ENCODE results near the gene PLPPR1.

Gene PLPPR1

DNA sequence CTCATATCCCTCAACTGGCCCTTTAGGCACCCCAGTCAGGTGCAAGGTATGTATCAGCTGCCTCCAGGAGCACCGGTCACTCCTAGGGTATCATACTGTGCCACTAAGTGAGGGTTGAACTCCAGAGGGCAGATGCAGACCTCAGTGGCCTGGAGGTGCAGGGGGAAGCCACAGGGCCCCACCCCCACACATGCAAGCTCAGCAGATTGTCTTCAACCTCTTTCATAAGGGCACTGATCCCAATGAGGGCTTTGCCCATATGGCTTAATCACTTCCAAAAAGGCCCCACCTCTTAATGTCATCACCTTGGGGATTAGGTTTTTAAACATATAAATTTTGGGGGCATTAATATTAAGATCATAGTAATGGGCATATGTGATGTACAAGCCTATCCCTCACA, 328.1 kb downstream of the PLPPR1 start:
- no peak overlapping the region for H3K27ac ChIP-seq

DNA sequence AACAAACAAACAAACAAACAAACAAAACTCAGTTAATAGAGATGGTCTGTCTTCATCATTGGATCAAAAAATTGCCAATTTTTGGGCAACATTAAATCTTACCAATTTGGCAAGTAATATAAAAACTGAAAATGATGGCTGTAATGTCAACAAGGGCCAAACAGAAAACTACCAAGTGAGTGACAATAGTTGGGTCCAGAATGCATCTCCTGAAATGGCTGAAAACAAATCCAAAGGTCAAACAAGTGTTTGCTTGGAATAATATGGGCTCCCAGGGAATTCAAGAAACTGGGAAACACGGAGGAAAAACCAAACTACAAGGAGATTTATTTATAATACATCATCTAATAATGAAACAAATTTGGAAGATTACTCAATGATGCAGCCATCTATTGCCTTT, 331.2 kb downstream of the PLPPR1 start:
- TF ChIP-seq, protein P1, sequence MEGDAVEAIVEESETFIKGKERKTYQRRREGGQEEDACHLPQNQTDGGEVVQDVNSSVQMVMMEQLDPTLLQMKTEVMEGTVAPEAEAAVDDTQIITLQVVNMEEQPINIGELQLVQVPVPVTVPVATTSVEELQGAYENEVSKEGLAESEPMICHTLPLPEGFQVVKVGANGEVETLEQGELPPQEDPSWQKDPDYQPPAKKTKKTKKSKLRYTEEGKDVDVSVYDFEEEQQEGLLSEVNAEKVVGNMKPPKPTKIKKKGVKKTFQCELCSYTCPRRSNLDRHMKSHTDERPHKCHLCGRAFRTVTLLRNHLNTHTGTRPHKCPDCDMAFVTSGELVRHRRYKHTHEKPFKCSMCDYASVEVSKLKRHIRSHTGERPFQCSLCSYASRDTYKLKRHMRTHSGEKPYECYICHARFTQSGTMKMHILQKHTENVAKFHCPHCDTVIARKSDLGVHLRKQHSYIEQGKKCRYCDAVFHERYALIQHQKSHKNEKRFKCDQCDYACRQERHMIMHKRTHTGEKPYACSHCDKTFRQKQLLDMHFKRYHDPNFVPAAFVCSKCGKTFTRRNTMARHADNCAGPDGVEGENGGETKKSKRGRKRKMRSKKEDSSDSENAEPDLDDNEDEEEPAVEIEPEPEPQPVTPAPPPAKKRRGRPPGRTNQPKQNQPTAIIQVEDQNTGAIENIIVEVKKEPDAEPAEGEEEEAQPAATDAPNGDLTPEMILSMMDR (conservative IDR thresholded peaks at IDR 0.05): no peak
- TF ChIP-seq ZFX (IDR thresholded peaks at IDR 0.05): no peak
- no peak overlapping the region for H3K27ac ChIP-seq

More for the DNA sequence above, 328.1 kb downstream of the PLPPR1 start:
- TF ChIP-seq ZFX (IDR thresholded peaks at IDR 0.05): no peak
- TF ChIP-seq, protein P1 (conservative IDR thresholded peaks at IDR 0.05): no peak

DNA sequence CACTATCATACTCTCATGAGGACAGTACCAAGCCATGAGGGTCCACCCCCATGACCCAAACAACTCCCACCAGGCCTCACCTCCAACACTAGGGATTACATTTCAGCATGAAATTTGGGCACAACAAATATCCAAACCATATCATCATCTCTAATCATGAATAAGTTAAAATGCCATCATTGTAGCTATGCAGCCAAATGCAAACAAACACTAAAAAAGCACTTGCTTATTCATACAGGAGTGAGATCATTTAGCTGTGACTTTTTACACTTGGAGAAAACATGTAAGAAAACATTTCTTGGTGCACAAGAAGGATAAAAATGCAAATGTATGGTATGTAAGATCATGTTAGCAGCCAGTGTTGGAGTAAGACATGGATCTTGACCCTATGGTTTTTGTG, 332.1 kb downstream of the PLPPR1 start:
- TF ChIP-seq, protein P1 (conservative IDR thresholded peaks at IDR 0.05): no peak
- TF ChIP-seq ZFX (IDR thresholded peaks at IDR 0.05): no peak
- no peak overlapping the region for H3K27ac ChIP-seq

DNA sequence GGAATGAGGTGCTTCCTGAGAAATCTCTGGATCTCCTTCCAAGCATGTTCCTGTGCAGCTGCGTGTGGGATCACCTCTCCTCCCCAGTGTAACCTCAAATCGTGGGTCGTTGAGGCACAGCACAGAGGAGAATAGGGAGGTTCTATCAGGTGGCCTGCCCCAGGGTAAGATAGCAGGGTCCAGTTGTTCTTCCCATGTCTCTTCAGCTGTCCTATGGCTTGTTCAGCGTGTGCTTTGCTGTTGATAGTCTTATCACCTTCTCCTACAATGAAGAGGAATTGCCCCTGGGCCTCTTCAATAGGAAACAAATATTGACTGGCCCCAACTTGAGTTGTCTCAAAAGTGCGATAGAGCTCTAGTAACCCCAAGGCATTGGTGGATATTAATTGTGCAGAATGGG, 333.9 kb downstream of the PLPPR1 start:
- no peak for TF ChIP-seq ZFX (IDR thresholded peaks at IDR 0.05)
- TF ChIP-seq, protein P1 (conservative IDR thresholded peaks at IDR 0.05): no peak
- H3K27ac ChIP-seq: no peak overlapping the region

DNA sequence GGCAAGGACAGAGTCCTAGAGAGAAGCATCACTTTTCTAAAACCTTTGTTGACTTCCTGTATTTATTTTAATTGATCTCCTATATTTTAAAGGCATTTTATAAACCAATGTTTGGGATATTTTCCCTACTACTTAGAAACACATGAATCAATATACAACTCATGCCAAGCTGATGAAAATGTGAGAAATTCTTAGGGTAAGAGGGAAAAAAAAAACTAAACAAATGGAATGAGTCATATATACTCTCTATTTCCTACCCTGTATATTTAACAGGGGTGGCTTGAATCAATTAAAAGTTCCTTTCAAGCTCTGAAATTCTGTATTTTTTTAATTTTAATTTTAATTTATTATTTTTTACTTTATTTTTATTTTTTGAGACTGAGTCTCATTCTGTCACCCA, 336.7 kb downstream of the PLPPR1 start:
- H3K27ac ChIP-seq: no peak overlapping the region
- TF ChIP-seq ZFX (IDR thresholded peaks at IDR 0.05): no peak
- TF ChIP-seq, protein P1 (conservative IDR thresholded peaks at IDR 0.05): no peak

DNA sequence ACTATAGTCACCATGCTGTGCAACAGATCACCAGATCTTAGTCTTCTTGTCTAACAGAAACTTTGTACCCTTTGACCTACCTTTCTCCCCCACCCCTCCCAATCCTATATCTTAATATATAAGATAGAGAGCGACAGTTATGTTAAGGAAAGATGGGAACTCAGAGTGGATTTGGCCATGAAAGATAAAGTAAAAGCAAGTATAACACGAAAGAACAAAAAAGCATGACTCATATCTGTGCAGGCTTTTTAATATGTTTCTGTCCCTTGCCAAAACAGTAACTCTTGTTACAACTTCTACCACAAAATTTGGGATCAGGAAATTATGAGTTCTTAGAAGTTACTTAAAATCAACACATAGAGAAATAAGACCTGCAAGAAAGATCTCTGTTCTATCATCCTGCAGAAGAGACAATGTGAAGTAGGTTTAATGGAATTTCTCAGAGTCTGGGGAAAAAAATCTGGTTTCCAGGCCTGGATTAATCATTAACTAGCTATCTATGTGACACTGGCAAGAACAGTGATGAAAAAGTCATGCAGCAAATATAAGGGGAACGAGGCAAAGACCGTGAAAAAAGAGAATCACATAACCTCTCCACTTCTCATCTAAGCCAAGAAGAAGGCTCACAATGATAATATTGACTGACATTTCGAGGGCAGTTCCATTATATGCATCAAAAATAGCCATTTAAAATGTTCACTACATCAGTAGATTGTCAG, 337.7 kb downstream of the PLPPR1 start:
- TF ChIP-seq ZFX (IDR thresholded peaks at IDR 0.05): no peak
- TF ChIP-seq, protein P1 (conservative IDR thresholded peaks at IDR 0.05): no peak
- H3K27ac ChIP-seq: no peak overlapping the region

DNA sequence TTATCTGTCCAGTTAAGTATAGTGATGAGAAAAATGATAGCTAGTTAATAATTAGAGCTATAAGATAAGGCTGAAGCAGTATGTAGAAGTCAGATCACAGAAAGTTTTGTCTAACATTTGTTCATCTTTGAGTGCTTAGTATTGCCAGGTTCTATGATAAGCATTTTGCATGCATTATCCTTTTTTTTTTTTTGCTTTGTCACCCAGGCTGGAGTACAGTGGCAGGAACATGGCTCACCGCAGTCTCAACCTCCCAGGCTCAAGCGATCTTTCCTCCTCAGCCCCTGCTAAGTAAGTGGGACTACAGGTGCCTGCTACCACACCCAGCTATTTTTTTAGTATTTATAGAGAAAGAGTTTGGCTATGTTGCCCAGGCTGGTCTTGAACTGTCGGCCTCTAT, 338.8 kb downstream of the PLPPR1 start:
- no peak overlapping the region for H3K27ac ChIP-seq
- TF ChIP-seq, protein P1 (conservative IDR thresholded peaks at IDR 0.05): no peak
- TF ChIP-seq ZFX (IDR thresholded peaks at IDR 0.05): no peak
